Umbilical cord (tissue), 2 donors: ENCODE data around the gene OR7C2. TPM values are rescaled to one million over a fixed set of nuclear protein-coding genes. Genes with fewer than 3 reads are reported as not detected.

Source experiments
- DNase-seq: peaks from one replicate; pipeline ENCODE4 v3.0.0-alpha.2; 2015; ENCODE audit warnings: low spot score
- total RNA-seq: library from RNA; depleted of rRNA; stranded (reverse); fragments of >200 nt; gene quantifications from one replicate; pipeline ENCODE4 v1.2.3, GENCODE V29; 2014; ENCODE audit warnings: low replicate concordance; ENCODE audit not compliant: insufficient read depth

Gene OR7C2
- total RNA-seq, 1 donor from 2014 or later, result not detected

DNA sequence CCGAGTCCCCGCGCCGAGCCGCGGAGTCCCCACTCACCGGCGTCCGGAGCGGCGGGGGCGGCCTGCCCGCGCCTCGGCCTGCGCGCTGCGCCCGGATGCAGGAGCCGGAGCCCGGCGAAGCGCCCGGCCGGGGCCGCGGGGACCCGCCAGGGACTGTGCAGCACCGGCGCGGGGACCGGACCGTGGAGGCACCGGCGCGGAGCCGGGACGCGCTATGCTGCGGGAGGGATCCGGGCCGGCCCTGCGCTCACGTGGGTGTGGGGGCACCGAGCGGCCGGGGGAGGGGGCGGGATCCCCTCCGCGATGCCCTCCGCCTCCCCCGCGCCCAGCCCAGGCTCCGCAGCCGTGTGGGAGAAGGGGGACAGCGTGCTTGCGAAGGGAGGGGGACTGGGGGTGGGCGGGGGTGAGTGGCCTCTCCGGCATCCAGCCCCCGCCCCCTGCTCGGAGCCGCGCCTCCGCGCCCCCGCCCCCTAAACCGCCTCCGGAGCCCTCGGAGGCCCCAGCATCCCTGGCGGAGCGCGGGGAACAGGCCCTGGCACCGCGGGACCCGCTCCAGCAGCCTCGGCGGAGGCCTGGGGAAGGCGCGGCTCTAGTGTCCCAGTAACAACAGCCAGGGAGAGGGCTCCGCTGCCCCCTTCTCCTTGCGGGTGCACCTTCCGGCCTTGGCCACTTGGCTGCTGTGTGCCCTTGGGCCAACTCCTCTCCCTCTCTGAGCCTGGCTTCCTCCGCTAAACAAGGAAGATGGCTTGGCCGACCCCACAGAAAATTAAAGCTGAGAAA lies 38.4 kb downstream of the OR7C2 start, which contains the start of gene SLC1A6:
TSS of gene SLC1A6 (minus strand) at position 389 of the 780 bp plus-strand sequence. CDS start 6,954 bp downstream, outside the sequence.
- peak; percentile 27 for DNase-seq

DNA sequence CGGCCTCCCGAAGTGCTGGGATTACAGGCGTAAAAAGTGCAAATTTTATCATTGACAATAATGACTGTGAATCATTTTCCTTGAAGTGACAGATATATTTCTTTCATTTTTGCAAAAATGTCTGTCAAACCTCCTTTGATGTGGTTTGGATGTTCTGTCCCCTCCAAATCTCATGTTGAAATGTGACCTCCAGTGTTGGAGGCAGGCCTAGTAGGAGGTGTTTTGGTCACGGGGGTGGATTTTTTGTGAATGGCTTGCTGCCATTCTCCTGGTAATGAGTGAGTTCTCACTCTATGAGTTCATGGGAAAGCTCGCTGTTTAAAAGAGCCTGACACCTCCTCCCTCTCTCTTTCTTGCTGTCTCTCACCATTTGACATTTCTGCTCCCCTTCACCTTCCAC lies 43.8 kb downstream of the OR7C2 start:
- no peak for DNase-seq

Other genes starting within 250 kb of the OR7C2 start
- gene ADGRE2, start 162.9 kb upstream of the OR7C2 start, total RNA-seq, result 3.9 TPM
- 9.1 TPM for gene OR7A5, start 106.3 kb upstream of the OR7C2 start, total RNA-seq
- 6.3 TPM for gene OR7C1, start 106.3 kb upstream of the OR7C2 start, total RNA-seq
- gene OR7A10, start 92.6 kb upstream of the OR7C2 start, total RNA-seq, result not detected
- gene OR7A17, start 55.4 kb upstream of the OR7C2 start, total RNA-seq, result 3.9 TPM
- gene SLC1A6, start 38.4 kb downstream of the OR7C2 start, total RNA-seq, result 6.7 TPM
- gene CASP14, start 108.0 kb downstream of the OR7C2 start, total RNA-seq, result 0.48 TPM
- gene OR1I1, start 140.7 kb downstream of the OR7C2 start, total RNA-seq, result 0.96 TPM
- 22.9 TPM for gene SYDE1, start 165.9 kb downstream of the OR7C2 start, total RNA-seq